H1 (cell line): ENCODE results near the gene STT3B. TPM values are rescaled to one million over a fixed set of nuclear protein-coding genes. Genes with fewer than 3 reads are reported as not detected.

Source experiments
- CTCF ChIA-PET: fragments of 300-600 bp; sonication (Branson Sonifier 250); formaldehyde crosslinking; loops from one replicate; lab custom pipeline; 2021; ENCODE audit not compliant: partially characterized antibody; lab: Charles Lee
- POLR2A ChIA-PET: fragments of 300-600 bp; sonication (Branson Sonifier 250); formaldehyde crosslinking; loops from one replicate; lab custom pipeline; 2021; ENCODE audit warnings: inconsistent platforms; ENCODE audit not compliant: partially characterized antibody; lab: Charles Lee
- DNase-seq, 2 experiments: peaks; one replicate each; pipeline versions ENCODE4 v3.0.0 to v3.0.0-alpha.2; 2010 to 2022; ENCODE audit warnings: low spot score in 2 of 2, low read depth in 1 of 2, mixed read lengths in 1 of 2
- FAIRE-seq: peaks from 2 replicates; lab custom pipeline; 2011; peaks lifted over from hg19 to GRCh38; lab: Jason Lieb, UNC
- H2AFZ ChIP-seq: 2 replicates; pipeline ENCODE4 v1.8.1; 2012; ENCODE audit warnings: low read length, inconsistent platforms
- H2AK5ac ChIP-seq: 2 replicates; pipeline ENCODE4 v1.6.1; 2013; ENCODE audit warnings: low read depth, low read length
- H2BK120ac ChIP-seq: replicated peaks from 2 replicates; pipeline ENCODE3; 2013; ENCODE audit warnings: low read depth, low read length, inconsistent platforms
- H2BK12ac ChIP-seq: 2 replicates; pipeline ENCODE4 v1.6.1; 2013; ENCODE audit warnings: low read depth, low read length
- H2BK15ac ChIP-seq: 2 replicates; pipeline ENCODE4 v1.6.1; 2013; ENCODE audit warnings: low read length
- H2BK20ac ChIP-seq: 2 replicates; pipeline ENCODE4 v1.6.1; 2013; ENCODE audit warnings: low read length
- H2BK5ac ChIP-seq: 2 replicates; pipeline ENCODE4 v1.6.1; 2013; ENCODE audit warnings: low read depth, low read length
- H3K14ac ChIP-seq: 2 replicates; pipeline ENCODE4 v1.6.1; 2013; ENCODE audit warnings: inconsistent platforms; ENCODE audit not compliant: insufficient read length
- H3K18ac ChIP-seq: 2 replicates; pipeline ENCODE4 v1.6.1; 2013; ENCODE audit warnings: low read length; ENCODE audit errors: extremely low read depth
- H3K23ac ChIP-seq: 2 replicates; pipeline ENCODE4 v1.6.1; 2013; ENCODE audit warnings: inconsistent platforms; ENCODE audit not compliant: insufficient read length
- H3K23me2 ChIP-seq: 2 replicates; pipeline ENCODE4 v1.6.1; 2013; ENCODE audit warnings: low read depth, low read length
- H3K27ac ChIP-seq: 2 replicates; pipeline ENCODE4 v1.6.1; 2011; ENCODE audit warnings: low read depth, low read length, inconsistent platforms
- H3K27me3 ChIP-seq, 4 experiments: replicated peaks in 1 of 4; 1 replicate in 1 of 4; 2 replicates in 3 of 4; pipeline versions ENCODE4 v1.6.1 to v1.8.1; 2011 to 2013; ENCODE audit warnings: low read length in 3 of 4, mild to moderate bottlenecking in 3 of 4, inconsistent platforms in 2 of 4, mixed read lengths in 2 of 4, moderate library complexity in 1 of 4; ENCODE audit not compliant: control insufficient read depth in 3 of 4, insufficient read depth in 3 of 4; ENCODE audit errors: extremely low read depth in 1 of 4
- H3K36me3 ChIP-seq, 4 experiments: 2 replicates each; pipeline versions ENCODE4 v1.6.1 to v1.8.1; 2011 to 2013; ENCODE audit warnings: mild to moderate bottlenecking in 4 of 4, low read length in 3 of 4, moderate library complexity in 2 of 4, control low read depth in 1 of 4, inconsistent platforms in 1 of 4; ENCODE audit not compliant: insufficient read depth in 4 of 4, control insufficient read depth in 2 of 4
- H3K4ac ChIP-seq: replicated peaks from 2 replicates; pipeline ENCODE3; 2013; ENCODE audit warnings: low read length, low read depth, mixed read lengths, inconsistent platforms; ENCODE audit not compliant: insufficient read length
- H3K4me1 ChIP-seq, 4 experiments: replicated peaks in 1 of 4; 1 replicate in 1 of 4; 2 replicates in 3 of 4; pipeline versions ENCODE4 v1.6.1 to v1.8.1; 2011 to 2013; ENCODE audit warnings: low read length in 3 of 4, inconsistent platforms in 2 of 4, mixed read lengths in 1 of 4; ENCODE audit not compliant: insufficient read depth in 4 of 4, control insufficient read depth in 3 of 4
- H3K4me2 ChIP-seq, 2 experiments: 2 replicates each; pipeline versions ENCODE4 v1.6.1 to v1.8.1; 2011 to 2013; ENCODE audit warnings: low read depth in 2 of 2, low read length in 2 of 2, control low read depth in 1 of 2, inconsistent platforms in 1 of 2, mild to moderate bottlenecking in 1 of 2; ENCODE audit not compliant: insufficient read depth in 1 of 2
- H3K4me3 ChIP-seq, 4 experiments: fragments of 200-600, 300-600 bp in 1 of 4; sonication (generic), shearing (Covaris generic), sonication (Bioruptor Twin) in 1 of 4; 2 replicates each; pipeline versions ENCODE4 v1.5.1 to v1.8.1; 2011 to 2016; ENCODE audit warnings: low read length in 4 of 4, low read depth in 3 of 4, control low read depth in 2 of 4, inconsistent platforms in 2 of 4, mild to moderate bottlenecking in 2 of 4, mixed read lengths in 1 of 4, moderate library complexity in 1 of 4; ENCODE audit not compliant: insufficient read depth in 2 of 4; ENCODE audit errors: extremely low read depth in 1 of 4
- H3K56ac ChIP-seq: replicated peaks from 2 replicates; pipeline ENCODE3; 2013; ENCODE audit warnings: low read depth, mild to moderate bottlenecking, mixed read lengths, low read length, inconsistent platforms; ENCODE audit not compliant: insufficient read length
- H3K79me1 ChIP-seq: 2 replicates; pipeline ENCODE4 v1.6.1; 2013; ENCODE audit warnings: low read depth, low read length, control low read depth
- H3K79me2 ChIP-seq, 2 experiments: 2 replicates each; pipeline versions ENCODE4 v1.6.1 to v1.8.1; 2012 to 2013; ENCODE audit warnings: low read length in 2 of 2, mild to moderate bottlenecking in 2 of 2, inconsistent platforms in 1 of 2; ENCODE audit not compliant: insufficient read depth in 2 of 2, control insufficient read depth in 1 of 2
- H3K9ac ChIP-seq, 4 experiments: replicated peaks in 1 of 4; 1 replicate in 1 of 4; 2 replicates in 3 of 4; pipeline versions ENCODE4 v1.6.1 to v1.8.1; 2011 to 2013; ENCODE audit warnings: low read depth in 3 of 4, low read length in 3 of 4, control low read depth in 2 of 4, mild to moderate bottlenecking in 2 of 4, moderate library complexity in 2 of 4, inconsistent platforms in 1 of 4; ENCODE audit errors: extremely low read depth in 1 of 4
- H3K9me3 ChIP-seq, 2 experiments: 2 replicates each; pipeline versions ENCODE4 v1.6.1 to v1.8.1; 2012 to 2013; ENCODE audit warnings: mild to moderate bottlenecking in 2 of 2, moderate library complexity in 2 of 2, control low read depth in 1 of 2, inconsistent platforms in 1 of 2, low read depth in 1 of 2, low read length in 1 of 2, mixed read lengths in 1 of 2; ENCODE audit not compliant: insufficient read depth in 2 of 2
- H4K20me1 ChIP-seq, 2 experiments: replicated peaks in 1 of 2; 2 replicates each; pipeline versions ENCODE3 to v1.8.1; 2011 to 2013; ENCODE audit warnings: inconsistent platforms in 2 of 2, low read length in 2 of 2, mild to moderate bottlenecking in 1 of 2; ENCODE audit not compliant: insufficient read depth in 2 of 2, control insufficient read depth in 1 of 2
- H4K5ac ChIP-seq: 2 replicates; pipeline ENCODE4 v1.6.1; 2013; ENCODE audit warnings: low read length, low read depth, mixed read lengths, inconsistent platforms; ENCODE audit not compliant: insufficient read length
- H4K8ac ChIP-seq: 2 replicates; pipeline ENCODE4 v1.8.0; 2013; ENCODE audit warnings: mild to moderate bottlenecking, moderate library complexity, low read length, inconsistent platforms; ENCODE audit not compliant: insufficient read depth; ENCODE audit errors: extremely low read depth
- H4K91ac ChIP-seq: replicated peaks from 2 replicates; pipeline ENCODE3; 2013; ENCODE audit warnings: low read length, mixed read lengths, inconsistent platforms; ENCODE audit not compliant: insufficient read length
- ATF2 ChIP-seq: IDR thresholded peaks from 2 replicates; pipeline ENCODE4 v1.6.1; 2012; ENCODE audit warnings: low read length, inconsistent platforms
- CTBP2 ChIP-seq: IDR thresholded peaks from 2 replicates; pipeline ENCODE4 v1.7.0; 2011; ENCODE audit warnings: borderline replicate concordance, mild to moderate bottlenecking, moderate library complexity, mixed read lengths, low read length; ENCODE audit not compliant: insufficient read depth, insufficient read length
- KDM5A ChIP-seq: fragments of 200-600 bp; IDR thresholded peaks from 2 replicates; pipeline ENCODE4 v1.7.1; 2012; ENCODE audit warnings: mild to moderate bottlenecking, low read length, inconsistent platforms, mixed read lengths
- WGBS, 2 experiments: shearing (Covaris generic) in 1 of 2; methylation state at CpG; one replicate each; pipeline versions ENCODE4 v1.1.6 to v1.1.7; 2013 to 2015; ENCODE audit warnings: low lambda C conversion rate in 2 of 2, mixed read lengths in 2 of 2, inconsistent platforms in 1 of 2, low coverage in 1 of 2, missing lambda C conversion rate in 1 of 2; ENCODE audit not compliant: insufficient replicate concordance in 2 of 2, insufficient coverage in 1 of 2, insufficient read length in 1 of 2; ENCODE audit errors: extremely low coverage in 1 of 2, missing lambda C conversion rate in 1 of 2; 5-methylcytosine and 5-hydroxymethylcytosine counted together
- polyA plus RNA-seq, 7 experiments: library from polyadenylated mRNA; depleted of rRNA in 3 of 7; stranded (reverse) in 5 of 7; unstranded in 2 of 7; fragments of >200 nt in 5 of 7; fragments of 200-250 nt in 2 of 7; gene quantifications; 1 replicate in 5 of 7; 2 replicates in 1 of 7; 4 replicates in 1 of 7; pipeline versions ENCODE4 v1.2.1 to v1.2.3, GENCODE V29; 2011 to 2013; ENCODE audit warnings: missing spikeins in 2 of 7, mixed read lengths in 2 of 7
- total RNA-seq: library from RNA; stranded (reverse); fragmentation: NEBNext Ultra II Directional; extraction: Animal tissue kit (Norgen Biotek cat#: 25700); gene quantifications from 2 replicates; pipeline ENCODE4 v1.2.1, GENCODE V29; 2021

The STT3B gene
- total and polyA plus RNA-seq, 2 of the 8 experiments (the other 6 are each of a cell fraction or from before 2014, with no cell fraction given) = 43.5 to 134 TPM

- no peak overlapping the region for H4K5ac ChIP-seq
- H3K36me3 ChIP-seq = peaks cover 0 to 15% (median 0%) of the 10 kb centered on the region in 4 experiments; a peak in 3 of 8 replicates
- H3K4me3 ChIP-seq = no peak overlapping the region
- FAIRE-seq = no peak
- no peak overlapping the region for H4K8ac ChIP-seq
- no peaks in the 10 kb centered on the region for H4K20me1 ChIP-seq
- no peak overlapping the region for H3K23ac ChIP-seq
- no peak overlapping the region for H3K14ac ChIP-seq
- no peak overlapping the region for H2AFZ ChIP-seq
- ChIA-PET POLR2A (no interaction called here), CTCF (interaction anchor here (0.8 kb wide), 1 partner anchor 14 kb away, joined by 3 read pairs; no protein-coding TSS in a partner anchor)
- no peak overlapping the region for H3K4ac ChIP-seq
- H3K27ac ChIP-seq = no peak overlapping the region
- H2BK12ac ChIP-seq = no peak overlapping the region
- TF ChIP-seq CTBP2 = no peak
- TF ChIP-seq KDM5A = no peak
- no peak for TF ChIP-seq ATF2
- H3K23me2 ChIP-seq = no peaks in the 10 kb centered on the region
- H3K27me3 ChIP-seq = no peaks in the 10 kb centered on the region
- no peak overlapping the region for H3K56ac ChIP-seq
- H3K79me2 ChIP-seq = no peaks in the 10 kb centered on the region
- no peak overlapping the region for H2BK20ac ChIP-seq
- no peak overlapping the region for H3K4me2 ChIP-seq
- no peaks in the 10 kb centered on the region for H3K4me1 ChIP-seq
- H3K18ac ChIP-seq = no peak overlapping the region
- no peaks in the 10 kb centered on the region for H3K79me1 ChIP-seq
- H3K9me3 ChIP-seq = peaks cover 22 to 30% of the 10 kb centered on the region in 2 experiments
- H4K91ac ChIP-seq = no peak overlapping the region
- no peak for DNase-seq
- WGBS, 2 experiments = 100% methylated on average over 1 of the region's 1 CpG; no CpG with 5 or more reads in 1 of the 2 experiments
- H2BK120ac ChIP-seq = no peak overlapping the region
- H2AK5ac ChIP-seq = no peak overlapping the region
- no peak overlapping the region for H2BK5ac ChIP-seq
- H2BK15ac ChIP-seq = no peak overlapping the region
- no peak overlapping the region for H3K9ac ChIP-seq
Observed at GRCh38 chr3:31653464-31653863, 120.7 kb downstream of the STT3B start.
